Measurements from ENCODE around the gene NRG3. TPM values are rescaled to one million over a fixed set of nuclear protein-coding genes. Genes with fewer than 3 reads are reported as not detected.

The NRG3 gene
- total and polyA plus RNA-seq, 2 of the 4 experiments (the other 2 are of a cell fraction), result not detected

GRCh38 chr10:82496114-82496513 lies 621.1 kb downstream of the NRG3 start:
- no peak overlapping the region for H3K14ac ChIP-seq (replicated peaks; ENCODE audit: low read depth, low read length)
- H2BK15ac ChIP-seq (ENCODE audit: low read depth, low read length), result no peak overlapping the region
- no peak overlapping the region for H3K4me3 ChIP-seq (ENCODE audit: insufficient read depth, low read depth, low read length)
- ChIA-PET CTCF (no interaction called here), POLR2A (ENCODE audit: unreplicated experiment) (no interaction called here)
- no peak overlapping the region for H3K9ac ChIP-seq (ENCODE audit: low read depth, low read length)
- H3K4ac ChIP-seq (ENCODE audit: low read depth, low read length), result no peak overlapping the region
- H3K79me1 ChIP-seq (ENCODE audit: low read depth in 1 of 2, low read length in 2 of 2), result no peaks in the 10 kb centered on the region
- dilution Hi-C loops (cut with HindIII; ENCODE audit: low sequenced_read_pairs, unreplicated experiment) (no loop called here), intact Hi-C loops (cut with micrococcal nuclease) (no loop called here), in situ Hi-C loops (cut with MboI; ENCODE audit: low sequenced_read_pairs) (no loop called here)
- no CpG with 5 or more reads among the region's 1 CpG for WGBS, 2 experiments (ENCODE audit: extremely low coverage in 2 of 2, insufficient read length in 1 of 2)
- no peaks in the 10 kb centered on the region for H3K27me3 ChIP-seq (ENCODE audit: control insufficient read depth, insufficient read depth, low read length)
- no peak for TF ChIP-seq RAD21 (IDR thresholded peaks at IDR 0.05; ENCODE audit: low read length)
- TF ChIP-seq MXI1 (IDR thresholded peaks at IDR 0.05; ENCODE audit: borderline replicate concordance, low read depth, low read length), result no peak
- no peak for TF ChIP-seq CEBPB (IDR thresholded peaks at IDR 0.05; ENCODE audit: low read depth, low read length)
- TF ChIP-seq MAFK (IDR thresholded peaks at IDR 0.05; ENCODE audit: low read depth, low read length), result no peak
- no peak for TF ChIP-seq CHD1 (IDR thresholded peaks at IDR 0.05; ENCODE audit: low read depth, low read length)
- TF ChIP-seq MAZ (IDR thresholded peaks at IDR 0.05; ENCODE audit: borderline replicate concordance, low read depth, low read length), result no peak
- no peak for TF ChIP-seq RFX5 (IDR thresholded peaks at IDR 0.05; ENCODE audit: low read depth, low read length)
- no peak for TF ChIP-seq NFE2L2 (IDR thresholded peaks at IDR 0.05; ENCODE audit: low read depth, low read length)
- TF ChIP-seq BHLHE40 (IDR thresholded peaks at IDR 0.05; ENCODE audit: low read depth, low read length), result no peak
- no peak for TF ChIP-seq FOS (IDR thresholded peaks at IDR 0.05; ENCODE audit: low read depth, low read length)
- TF ChIP-seq USF2 (IDR thresholded peaks at IDR 0.05; ENCODE audit: low read depth, low read length), result no peak
- TF ChIP-seq RCOR1 (IDR thresholded peaks at IDR 0.05; ENCODE audit: insufficient replicate concordance, low read length), result no peak
- no peak for TF ChIP-seq SMC3 (IDR thresholded peaks at IDR 0.05; ENCODE audit: low read depth, low read length)
- TF ChIP-seq POLR2A (IDR thresholded peaks at IDR 0.05; ENCODE audit: low read depth, low read length), result no peak
- H4K8ac ChIP-seq (ENCODE audit: low read depth in 2 of 2, low read length in 2 of 2), result no peak overlapping the region
- H4K20me1 ChIP-seq (ENCODE audit: insufficient read depth, low read length), result no peaks in the 10 kb centered on the region
- no peak overlapping the region for H3K18ac ChIP-seq (ENCODE audit: low read depth, low read length)
- no peak overlapping the region for H3K56ac ChIP-seq (ENCODE audit: extremely low read depth, insufficient read depth, low read length)
- no TSS peak for BruUV-seq (replicated peaks)
- H4K91ac ChIP-seq (ENCODE audit: insufficient read depth, low read depth, low read length), result no peak overlapping the region
- H2BK120ac ChIP-seq (ENCODE audit: low read depth, low read length), result no peak overlapping the region
- no peak overlapping the region for H3K27ac ChIP-seq (ENCODE audit: insufficient read depth, low read length)
- no peak overlapping the region for H3K4me2 ChIP-seq (ENCODE audit: low read depth, low read length)
- H2AFZ ChIP-seq (replicated peaks; ENCODE audit: low read length, poor library complexity), result no peak overlapping the region
- no peak overlapping the region for H2AK9ac ChIP-seq (replicated peaks; ENCODE audit: low read depth, low read length, poor library complexity)
- no peak overlapping the region for H2BK20ac ChIP-seq (ENCODE audit: low read depth, low read length)
- 0 out of 2 replicates have a peak, but pooled peaks cover 2% of the 10 kb centered on the region for H3K9me3 ChIP-seq (ENCODE audit: control insufficient read depth, insufficient read depth, low read length)
- H2BK5ac ChIP-seq (ENCODE audit: low read depth, low read length, poor library complexity, severe bottlenecking), result no peak overlapping the region
- no peaks in the 10 kb centered on the region for H3K36me3 ChIP-seq (ENCODE audit: control insufficient read depth, insufficient read depth, low read length)
- no peaks in the 10 kb centered on the region for H3K9me1 ChIP-seq (ENCODE audit: insufficient read depth, low read length)
- no peaks in the 10 kb centered on the region for H3K4me1 ChIP-seq (ENCODE audit: control insufficient read depth, insufficient read depth, low read length)
- no peak overlapping the region for H4K5ac ChIP-seq (ENCODE audit: low read depth, low read length)
- DNase-seq, result no peak
- no peak for ATAC-seq (ENCODE audit: low read depth)
- H3K23ac ChIP-seq (ENCODE audit: low read depth, low read length), result no peak overlapping the region
- no peak overlapping the region for H2AK5ac ChIP-seq (ENCODE audit: low read depth, low read length)

All from IMR-90 (cell line).